Stimulated activated CD4-positive, alpha-beta T cell treated with anti-CD3 and anti-CD28 coated beads, Interleukin-1b, Interleukin-23, amount 100 ng/mL, for 48 hours (primary cell): ENCODE data around the gene DIPK1B.

Experiments
- DNase-seq: peaks from one replicate; pipeline ENCODE4 v3.0.0-alpha.2; 2020

Gene DIPK1B

GRCh38 chr9:136721339-136722092 lies 9.1 kb downstream of the DIPK1B start:
- DNase-seq: no peak

GRCh38 chr9:136722093-136722968 lies 10.0 kb downstream of the DIPK1B start:
- DNase-seq: no peak

- DNase-seq: no peak
These were observed 10.6 kb downstream of the DIPK1B start for GRCh38 chr9:136722969-136723356.

- DNase-seq: no peak
These were observed 11.1 kb downstream of the DIPK1B start for GRCh38 chr9:136723362-136723976.

- DNase-seq: no peak
These were observed 11.6 kb downstream of the DIPK1B start for GRCh38 chr9:136723989-136724388.

GRCh38 chr9:136724772-136725171 lies 12.4 kb downstream of the DIPK1B start:
- no peak for DNase-seq

GRCh38 chr9:136725612-136726011 lies 13.2 kb downstream of the DIPK1B start:
- no peak for DNase-seq

- no peak for DNase-seq
These were observed 13.7 kb downstream of the DIPK1B start for GRCh38 chr9:136726118-136726517.

GRCh38 chr9:136726631-136727191 lies 14.3 kb downstream of the DIPK1B start:
- peak; percentile 50 for DNase-seq

- DNase-seq: peak; percentile 92
These were observed 15.7 kb downstream of the DIPK1B start for GRCh38 chr9:136728080-136728547.

- no peak for DNase-seq
These were observed 16.3 kb downstream of the DIPK1B start for GRCh38 chr9:136728548-136729123.

- DNase-seq: no peak
These were observed 16.8 kb downstream of the DIPK1B start for GRCh38 chr9:136729144-136729543.

- DNase-seq: no peak
These were observed 17.6 kb downstream of the DIPK1B start for GRCh38 chr9:136729926-136730325.

GRCh38 chr9:136732444-136733178 lies 20.2 kb downstream of the DIPK1B start:
- DNase-seq: no peak

GRCh38 chr9:136733611-136734010 lies 21.2 kb downstream of the DIPK1B start:
- no peak for DNase-seq

GRCh38 chr9:136734837-136735496 lies 22.6 kb downstream of the DIPK1B start:
- no peak for DNase-seq

- DNase-seq: no peak
These were observed 23.6 kb downstream of the DIPK1B start for GRCh38 chr9:136735812-136736480.

GRCh38 chr9:136738960-136739359 lies 26.6 kb downstream of the DIPK1B start:
- no peak for DNase-seq

GRCh38 chr9:136739509-136739908 lies 27.1 kb downstream of the DIPK1B start:
- DNase-seq: no peak

- no peak for DNase-seq
These were observed 27.7 kb downstream of the DIPK1B start for GRCh38 chr9:136740069-136740468.

GRCh38 chr9:136740491-136740890 lies 28.1 kb downstream of the DIPK1B start:
- DNase-seq: no peak
